NCI-H524 treated with DMSO at 0.1 percent for 48 hours (cell line): Measurements from ENCODE around the gene KIRREL1.

Experiments used
- DNase-seq: peaks from one replicate; lab custom pipeline; 2025; lab: John Stamatoyannopoulos, UW

Gene KIRREL1

DNA sequence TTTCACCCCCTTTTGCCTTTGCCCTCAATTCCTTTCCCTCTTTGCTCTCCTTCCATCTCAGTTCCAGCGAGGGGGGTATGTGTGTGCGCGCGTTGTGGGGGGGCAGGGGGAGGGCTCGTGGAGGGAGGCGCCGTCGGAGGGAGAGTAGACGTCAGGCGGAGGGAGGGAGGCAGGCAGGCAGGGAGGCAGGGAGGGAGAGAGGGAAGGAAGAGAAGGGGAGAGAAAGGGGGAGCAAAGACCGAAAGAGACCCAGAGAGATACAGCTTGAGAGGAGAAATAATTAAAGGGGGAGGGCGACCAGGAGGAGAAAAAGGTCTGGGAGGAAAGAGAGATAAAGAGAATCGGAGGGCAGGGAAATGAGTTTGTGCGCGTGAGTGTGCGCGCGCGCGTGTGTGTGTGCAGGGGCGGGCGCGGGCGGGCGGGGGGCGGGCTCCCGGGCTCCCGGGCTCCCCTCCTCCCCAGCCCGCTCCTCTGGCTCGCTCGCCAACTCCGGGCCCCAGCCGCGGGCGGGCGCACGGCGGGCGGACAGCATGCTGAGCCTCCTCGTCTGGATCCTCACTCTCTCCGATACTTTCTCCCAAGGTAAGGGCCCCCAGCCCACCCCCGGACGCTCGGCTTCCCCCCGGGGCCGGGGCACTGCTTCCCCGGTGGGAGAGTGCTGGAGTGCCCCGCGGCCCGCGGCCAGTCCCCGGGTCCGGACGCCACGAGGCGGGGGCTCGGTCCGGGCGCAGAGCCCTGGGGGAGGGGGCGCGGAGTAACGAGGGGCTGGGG, at the start of gene KIRREL1:
Gene KIRREL1 (plus strand): TSS at position 499 of the 771 bp plus-strand sequence. CDS start 32 bp downstream, at position 531.
- no peak for DNase-seq

DNA sequence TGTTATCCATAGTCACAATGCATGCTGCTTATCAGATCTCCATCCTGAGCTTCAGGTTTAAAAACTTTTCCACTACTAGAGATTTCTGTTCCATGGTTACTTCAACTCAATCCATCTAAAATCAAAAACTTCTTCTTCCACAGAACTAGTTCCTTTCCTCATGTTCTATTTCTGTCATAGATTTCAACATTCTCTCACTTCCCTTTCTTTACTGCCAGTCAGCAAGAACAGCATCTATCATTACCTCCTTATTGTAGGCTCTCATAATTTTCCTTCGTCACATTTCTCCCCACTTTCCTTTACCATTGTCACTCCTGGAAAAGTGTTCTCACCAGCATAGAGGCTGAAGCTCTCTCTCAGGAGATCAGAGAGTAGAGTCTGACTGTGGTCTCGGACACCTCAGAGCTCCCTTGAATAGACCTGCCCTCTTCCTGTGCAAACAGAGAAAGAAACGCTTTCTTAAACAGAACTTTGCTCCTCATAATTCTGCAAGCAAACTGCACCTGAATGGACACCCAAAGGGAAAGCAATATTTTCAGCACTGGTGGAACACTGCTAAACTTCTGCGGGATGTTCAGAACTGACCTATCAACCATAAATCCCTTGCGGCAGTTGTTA, 48.7 kb upstream of the KIRREL1 start:
- DNase-seq: no peak

DNA sequence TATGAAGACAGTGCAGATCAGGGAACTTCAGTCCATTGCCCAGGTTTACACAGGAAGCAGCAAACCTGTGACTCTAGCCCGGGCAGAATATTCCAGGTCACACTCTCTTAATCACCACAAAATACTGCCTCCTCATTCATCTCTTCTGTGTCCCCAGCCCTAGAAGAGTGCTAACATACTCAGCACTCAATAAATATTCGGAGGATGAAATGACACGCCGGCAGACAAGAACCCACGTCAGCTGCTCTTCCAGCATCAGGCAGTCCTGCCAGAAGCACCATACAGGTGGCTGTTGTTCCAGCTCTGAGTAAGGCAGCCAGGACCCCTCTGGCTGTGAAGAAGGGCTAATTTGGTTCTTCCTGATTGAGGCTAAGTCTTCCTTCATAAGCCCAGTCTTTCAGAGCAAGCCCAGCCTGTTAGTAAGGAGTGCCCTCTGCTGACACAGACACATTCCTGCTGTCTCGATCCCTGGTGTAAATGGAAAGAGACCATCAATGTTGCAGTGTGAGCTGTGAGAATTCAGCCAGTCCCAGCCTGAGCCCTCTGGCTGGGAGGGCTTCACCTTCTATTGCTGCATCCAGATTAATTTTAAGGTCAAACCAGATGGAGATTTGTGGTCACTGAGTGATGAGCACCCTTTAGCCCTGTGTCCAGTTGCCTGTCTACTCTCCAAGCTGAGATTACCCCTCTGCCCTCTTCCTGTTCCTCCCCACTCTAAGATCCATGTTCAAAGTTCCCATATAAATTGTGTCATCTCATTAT, 45.0 kb upstream of the KIRREL1 start:
- no peak for DNase-seq

DNA sequence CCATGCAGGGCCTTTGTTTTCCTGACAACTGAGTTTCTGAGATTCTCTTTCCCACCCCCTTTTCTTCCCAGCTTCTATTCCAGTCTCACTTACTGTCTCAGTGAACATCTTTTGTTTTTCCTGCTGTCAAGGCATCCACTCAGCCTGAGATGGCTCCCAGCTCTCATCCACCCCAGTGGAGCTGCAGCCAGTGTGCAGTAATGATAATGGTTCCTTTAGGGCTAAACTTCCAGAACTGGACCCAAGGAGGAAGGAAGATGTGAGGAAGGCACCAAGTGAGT, 44.4 kb upstream of the KIRREL1 start:
- no peak for DNase-seq

DNA sequence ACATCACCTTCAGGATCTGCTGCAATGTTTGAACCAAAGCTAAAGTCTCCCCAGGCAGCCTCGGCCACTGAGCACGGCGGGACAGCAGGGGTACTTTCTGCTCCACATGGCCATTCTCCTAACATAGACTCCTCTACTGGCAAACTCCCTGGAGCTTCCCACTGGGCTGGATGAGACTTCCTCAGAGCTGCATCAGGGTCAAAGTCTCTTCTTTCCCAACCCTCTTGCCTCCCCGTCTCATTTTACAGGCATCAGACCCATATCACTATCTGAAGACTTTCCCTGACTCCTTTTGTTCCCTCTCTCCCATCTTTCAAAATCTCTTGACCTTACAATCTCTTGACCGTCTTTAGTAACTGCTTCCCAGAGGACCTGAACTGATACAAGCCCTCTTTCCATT, 42.2 kb upstream of the KIRREL1 start:
- no peak for DNase-seq

DNA sequence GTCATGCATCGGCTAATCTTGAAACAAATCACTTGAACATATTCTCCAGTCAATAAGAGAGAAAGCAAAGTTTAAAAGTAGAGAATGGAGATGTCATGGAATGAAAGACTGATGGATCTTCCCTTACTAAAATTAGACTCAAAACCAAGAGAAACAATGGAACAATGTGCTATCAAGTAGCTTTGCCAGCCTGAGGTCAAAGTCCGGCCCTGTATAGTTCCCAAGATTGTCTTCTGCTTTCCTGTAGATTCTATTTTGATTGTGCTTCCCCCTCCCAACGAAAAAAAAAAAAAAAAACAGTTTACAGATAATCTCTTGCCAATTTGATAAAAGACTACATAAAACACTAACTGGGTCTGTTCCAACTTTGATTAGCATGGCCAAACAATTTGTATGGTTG, 40.8 kb upstream of the KIRREL1 start:
- no peak for DNase-seq

DNA sequence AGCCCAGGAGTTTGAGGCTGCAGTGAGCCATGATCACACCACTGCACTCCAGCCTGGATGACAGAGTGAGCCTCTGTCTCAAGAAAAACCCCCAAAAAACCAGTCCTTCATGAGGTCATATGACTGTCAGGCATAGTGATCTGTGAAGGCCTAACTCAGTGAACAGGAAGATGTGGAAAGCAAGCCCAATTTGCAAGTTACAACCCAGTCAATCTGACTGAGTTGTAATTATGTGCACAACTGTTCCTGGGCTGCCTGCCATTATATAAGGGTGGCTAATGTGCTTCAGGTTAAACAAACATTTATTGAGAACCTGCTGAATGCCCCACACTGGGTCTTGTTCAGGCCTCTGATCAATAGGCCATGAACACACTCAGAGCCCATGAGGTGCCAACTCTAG, 38.2 kb upstream of the KIRREL1 start:
- DNase-seq: no peak

DNA sequence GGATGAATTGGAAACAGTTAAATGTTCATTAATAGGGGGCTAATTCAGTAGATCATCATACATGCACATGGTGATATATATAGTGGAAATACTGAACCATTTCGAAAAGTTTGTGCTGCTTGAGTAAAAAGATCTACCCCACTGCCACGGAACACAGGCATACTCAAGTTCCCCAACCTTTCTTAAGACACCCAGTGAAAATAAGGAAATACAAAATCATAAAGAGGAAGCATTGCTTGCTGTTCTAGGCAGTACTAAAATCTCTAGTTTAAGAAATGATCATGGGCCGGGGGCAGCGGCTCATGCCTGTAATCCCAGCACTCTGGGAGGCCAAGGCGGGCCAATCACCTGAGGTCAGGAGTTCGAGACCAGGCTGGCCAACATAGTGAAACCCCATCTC, 37.6 kb upstream of the KIRREL1 start:
- no peak for DNase-seq

DNA sequence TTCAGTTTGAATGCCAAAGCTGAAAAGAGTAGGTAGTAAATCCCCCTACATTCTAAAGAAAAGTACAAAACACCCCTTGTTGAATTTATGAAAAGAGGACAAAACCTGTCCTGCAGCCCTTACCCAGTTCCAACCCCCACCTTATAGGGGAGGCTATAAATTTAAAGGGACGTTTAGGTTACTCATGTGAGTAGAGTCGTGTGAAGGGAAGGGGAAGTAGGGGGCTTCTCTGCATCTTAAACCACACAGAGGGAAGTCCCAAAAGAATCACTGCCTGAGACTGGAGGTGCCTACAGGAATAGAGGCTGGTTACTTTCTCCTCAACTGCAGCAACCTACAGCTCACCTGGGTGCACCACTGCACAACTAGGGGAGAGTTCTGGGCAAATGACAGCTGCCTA, 36.7 kb upstream of the KIRREL1 start:
- DNase-seq: no peak

DNA sequence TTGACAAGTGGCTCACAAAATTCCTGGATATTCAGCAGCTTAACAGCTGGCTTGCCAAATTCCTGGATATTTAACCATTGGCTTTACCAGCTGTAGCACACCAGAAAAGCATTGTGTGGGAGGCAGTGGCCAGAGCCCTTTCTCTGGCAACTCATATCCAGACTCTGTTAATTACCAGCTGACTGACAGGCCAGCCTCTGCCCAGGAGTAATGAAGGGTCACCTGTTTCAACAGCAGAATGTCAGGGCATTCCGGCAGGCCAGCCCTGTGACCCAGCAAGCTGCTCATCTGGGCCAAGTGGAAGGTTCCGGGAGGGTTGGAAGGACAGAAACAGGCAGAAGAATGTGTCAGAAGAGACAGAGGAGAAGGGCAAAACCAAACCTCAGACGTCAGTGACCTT, 35.2 kb upstream of the KIRREL1 start:
- no peak for DNase-seq

DNA sequence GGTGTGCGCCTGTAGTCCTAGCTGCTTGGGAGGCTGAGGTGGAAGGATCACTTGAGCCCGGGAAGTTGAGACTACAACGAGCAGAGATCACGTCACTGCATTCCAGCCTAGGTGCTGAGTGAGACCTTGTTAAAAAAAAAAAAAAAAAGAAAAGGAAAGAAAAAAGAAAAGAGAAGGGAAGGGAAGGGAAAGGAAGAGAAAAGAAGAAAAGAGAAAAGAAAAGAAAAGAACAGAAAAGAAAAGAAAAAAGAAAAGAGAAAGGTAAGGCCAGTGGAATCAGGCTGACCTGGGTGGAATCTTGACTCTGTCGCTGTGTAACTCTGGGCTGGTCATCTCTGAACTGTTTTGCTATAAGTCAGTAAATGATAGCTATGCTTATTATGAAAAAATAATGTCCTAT, 33.7 kb upstream of the KIRREL1 start:
- DNase-seq: no peak

DNA sequence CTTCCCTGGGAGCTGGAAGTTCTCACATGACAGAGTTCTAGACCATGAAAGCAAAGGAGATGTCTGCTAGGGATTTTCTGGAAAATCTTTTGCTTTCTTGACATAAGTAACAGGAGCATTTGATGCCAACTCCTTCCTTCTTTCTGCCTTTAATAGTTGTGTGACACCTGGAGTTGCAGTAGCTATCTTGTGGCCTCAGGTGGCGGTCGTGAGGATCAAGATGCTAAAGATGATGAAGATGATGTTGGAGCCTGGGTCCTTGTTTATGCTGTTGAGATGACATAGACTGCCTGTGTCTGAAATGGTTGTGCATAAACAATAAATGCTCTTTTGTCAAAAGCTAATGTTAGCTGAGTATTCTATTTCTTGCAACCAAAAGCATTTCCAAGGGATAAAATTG, 32.7 kb upstream of the KIRREL1 start:
- DNase-seq: no peak

DNA sequence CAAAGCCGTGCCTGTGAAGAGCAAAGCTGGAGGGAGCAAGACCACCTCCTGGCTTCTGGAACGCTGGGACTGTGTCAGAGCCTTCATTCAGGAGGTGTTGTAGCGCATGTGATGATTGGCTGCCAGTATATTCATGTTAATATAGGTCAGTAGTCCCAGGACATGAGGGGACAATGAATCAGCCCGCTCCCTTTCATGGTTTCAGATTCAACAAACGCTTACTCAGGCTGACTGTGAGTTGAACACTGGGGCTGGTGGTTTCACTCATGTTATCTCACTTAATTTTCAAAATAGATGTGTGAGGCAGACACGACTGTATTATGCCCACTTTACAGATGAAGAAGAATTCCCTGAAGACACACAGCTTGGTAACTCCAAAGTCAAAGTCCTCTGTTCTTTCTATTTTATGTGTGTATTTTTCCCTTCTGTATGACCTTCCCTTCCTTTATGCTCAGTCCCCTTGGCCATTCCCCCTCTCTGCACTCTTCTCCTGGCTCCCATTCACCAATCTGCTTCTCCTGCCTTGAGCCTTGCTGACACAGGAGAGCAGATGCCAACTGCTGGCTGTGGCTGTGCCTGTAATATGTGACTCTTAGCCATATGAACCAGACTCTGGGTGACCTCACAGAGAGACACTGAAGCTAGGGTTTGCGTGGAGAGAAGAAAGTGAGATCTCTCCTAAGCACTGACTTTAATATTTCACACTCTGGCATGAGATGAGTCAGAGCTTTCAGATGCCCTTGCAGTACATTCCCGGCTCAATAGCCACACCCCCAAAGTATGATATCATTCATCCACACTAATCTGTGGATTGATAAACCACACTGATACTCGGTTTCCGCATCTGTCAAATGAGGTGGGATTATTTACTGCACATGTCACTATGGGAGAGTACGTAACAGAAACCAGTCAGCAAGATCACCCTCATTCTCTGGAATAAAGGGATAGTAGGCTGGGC, 31.4 kb upstream of the KIRREL1 start:
- no peak for DNase-seq

DNA sequence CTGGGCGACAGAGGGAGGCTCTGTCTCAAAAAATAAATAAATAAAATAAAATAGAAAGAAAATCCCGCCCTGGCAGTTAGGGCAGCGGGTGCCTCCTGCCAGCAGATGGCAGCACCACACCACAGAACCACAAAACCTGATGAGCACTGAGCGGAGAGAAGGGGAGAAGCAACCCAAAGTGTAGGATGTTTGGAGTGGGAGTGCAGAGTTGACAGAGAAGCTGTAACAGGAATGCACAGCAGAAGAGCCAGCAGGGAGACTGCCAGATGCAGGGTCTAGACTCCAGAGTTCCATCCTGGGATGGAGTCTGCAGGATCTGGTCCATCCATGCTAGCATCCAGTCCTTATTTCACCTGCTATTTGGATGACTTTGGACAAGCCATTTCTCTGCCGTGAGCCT, 29.7 kb upstream of the KIRREL1 start:
- no peak for DNase-seq

DNA sequence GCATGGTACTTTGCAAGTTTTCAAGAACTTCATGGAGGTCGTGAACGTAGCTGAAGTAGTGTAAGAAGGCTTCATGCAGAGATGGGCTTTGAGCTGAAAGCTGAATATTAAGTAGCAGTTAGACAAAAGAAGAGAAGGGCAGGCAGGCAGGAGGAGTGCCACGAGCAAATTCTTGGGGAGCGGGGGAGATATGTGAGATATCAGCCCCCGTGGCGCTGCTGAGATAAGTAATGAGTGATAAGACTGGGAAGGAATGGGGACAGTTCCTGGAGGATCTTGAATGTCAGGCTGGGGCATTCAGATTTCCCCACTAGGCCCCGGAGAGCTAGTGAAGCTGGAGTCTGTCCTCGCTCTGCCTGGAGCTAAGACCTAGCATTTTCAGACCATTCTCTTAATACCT, 27.9 kb upstream of the KIRREL1 start:
- DNase-seq: no peak

DNA sequence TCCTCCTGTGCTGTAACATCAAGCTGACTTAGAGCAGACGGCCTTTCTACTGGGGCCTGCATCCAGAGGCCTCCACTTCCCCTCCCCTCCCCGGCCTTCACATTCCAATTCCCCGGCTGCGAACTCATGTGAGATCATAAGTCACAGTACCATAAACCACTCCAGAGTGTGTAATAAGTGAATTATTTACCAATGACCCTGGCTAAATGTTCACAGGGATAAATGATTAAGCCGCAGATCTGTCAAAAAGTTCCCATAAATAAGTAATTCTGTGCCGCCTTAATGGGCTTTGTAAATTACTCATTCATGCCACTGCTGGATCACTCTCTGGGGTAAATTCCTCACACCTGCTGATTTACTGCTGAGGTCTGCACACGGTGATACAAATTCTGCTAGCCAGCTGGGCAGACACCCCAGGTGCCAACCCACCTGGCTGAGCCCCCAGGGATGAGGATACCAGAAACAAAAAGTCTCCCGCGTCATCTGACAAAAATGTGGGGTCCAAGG, 27.4 kb upstream of the KIRREL1 start:
- DNase-seq: no peak

DNA sequence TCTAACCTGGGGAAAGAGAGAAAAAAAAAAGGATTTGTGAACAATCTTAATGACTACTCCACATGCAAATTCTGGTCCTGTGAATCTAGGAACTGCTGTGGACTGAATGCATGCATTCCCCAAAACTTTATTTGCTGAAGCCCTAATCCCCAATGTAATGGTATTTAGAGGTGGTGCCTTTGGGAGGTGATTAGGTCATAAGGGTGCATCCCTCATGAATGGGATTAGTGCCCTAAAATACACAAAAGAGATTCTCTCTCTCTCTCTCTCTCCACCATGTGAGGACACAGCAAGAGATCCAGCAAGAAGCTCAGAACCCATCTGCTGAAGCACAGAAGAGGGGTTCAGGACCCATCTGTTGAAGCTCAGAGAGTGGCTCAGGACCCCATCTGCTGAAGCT, 26.2 kb upstream of the KIRREL1 start:
- DNase-seq: no peak

DNA sequence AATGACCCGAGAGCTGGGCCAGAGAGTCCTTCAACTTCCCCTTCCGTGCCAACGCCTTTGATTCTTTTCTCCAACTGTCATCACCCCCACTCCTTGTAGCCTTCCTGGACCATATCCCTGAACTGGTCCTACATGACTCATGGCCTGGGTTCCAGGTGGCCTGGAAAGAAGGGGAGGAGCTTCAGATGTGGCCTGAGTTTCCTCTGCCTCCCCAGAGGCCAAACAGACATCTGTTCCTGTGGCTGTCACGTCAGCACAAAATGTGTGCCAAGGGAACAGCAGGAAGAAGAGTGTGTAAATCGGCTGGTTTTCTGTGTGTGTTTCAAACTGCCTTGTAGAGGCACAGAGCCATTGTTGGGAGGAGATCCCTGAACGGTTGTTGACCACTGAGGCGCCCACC, 24.9 kb upstream of the KIRREL1 start:
- DNase-seq: no peak

DNA sequence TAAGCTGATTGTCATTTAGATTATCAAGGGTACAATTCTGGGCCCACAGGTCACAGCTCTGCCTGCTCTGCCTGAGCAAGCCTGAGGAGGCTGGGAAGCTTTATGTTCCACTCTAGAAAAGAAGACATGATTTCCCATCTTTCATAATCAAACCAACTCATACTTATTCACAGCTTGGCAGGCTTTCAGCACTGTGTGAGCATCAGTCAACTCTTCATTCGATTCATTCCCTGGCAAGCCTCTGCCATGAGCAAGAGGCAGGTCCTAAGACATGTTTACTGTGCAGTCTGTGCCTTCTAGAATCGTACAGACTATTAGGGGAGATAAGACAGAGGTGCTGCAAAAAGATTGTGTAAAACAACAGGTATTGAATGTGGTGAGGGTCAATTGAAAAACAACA, 24.5 kb upstream of the KIRREL1 start:
- no peak for DNase-seq

DNA sequence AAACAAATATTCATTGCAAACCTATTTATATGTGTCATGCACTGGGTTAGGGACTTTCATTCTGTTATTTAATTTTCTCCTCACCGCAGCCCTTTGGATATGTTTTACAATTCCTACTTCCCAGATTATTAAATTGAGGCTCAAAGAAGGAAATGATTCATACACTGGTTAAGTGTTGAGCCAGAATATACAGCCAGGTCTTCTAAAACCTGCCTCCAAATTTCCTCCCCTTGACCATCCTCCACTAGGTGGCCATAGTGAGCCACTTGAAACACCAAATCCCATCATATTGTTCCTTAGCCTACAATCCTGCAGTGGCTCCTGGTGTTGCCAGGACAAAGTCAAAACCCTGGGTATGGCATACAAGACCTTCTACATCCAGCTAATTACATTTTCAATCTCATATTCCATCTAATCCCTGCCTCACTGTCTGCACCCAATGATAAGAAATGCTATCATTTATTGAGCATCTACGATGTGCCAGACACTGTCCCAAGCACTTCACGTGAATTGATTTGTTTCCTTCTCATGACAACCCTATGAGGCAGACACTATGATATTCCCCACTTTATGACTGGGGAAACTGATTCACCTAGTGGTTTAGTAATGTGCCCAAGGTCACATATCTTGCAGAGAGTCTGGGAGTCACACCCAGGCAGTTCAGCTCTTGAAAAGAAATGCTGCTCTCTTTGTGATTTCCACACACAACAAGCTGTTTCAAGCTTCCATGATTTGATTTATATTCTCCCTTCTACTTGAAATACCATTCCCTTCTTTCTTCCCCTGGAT, 23.6 kb upstream of the KIRREL1 start:
- DNase-seq: no peak

DNA sequence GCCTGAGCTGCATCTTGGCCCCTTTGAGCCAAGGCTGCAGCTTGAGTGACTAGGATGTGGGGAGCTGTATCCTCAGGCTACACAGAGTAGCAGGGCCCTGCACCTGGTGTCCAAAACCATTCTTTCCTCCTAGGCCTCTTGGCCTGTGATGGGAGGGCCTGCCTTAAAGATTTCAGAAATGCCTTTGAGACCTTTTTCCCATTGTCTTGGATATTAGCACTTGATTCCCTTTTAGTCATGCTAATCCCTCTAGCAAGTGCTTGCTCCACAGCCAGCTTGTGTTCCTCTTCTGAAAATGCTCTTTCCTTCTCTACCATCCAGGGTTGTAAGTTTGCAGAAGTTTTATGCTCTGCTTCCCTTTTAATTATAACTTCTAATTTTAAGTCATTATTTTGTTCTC, 21.7 kb upstream of the KIRREL1 start:
- DNase-seq: no peak
